HepG2 (cell line): Measurements from ENCODE around the gene ATG16L1. TPM values are rescaled to one million over a fixed set of nuclear protein-coding genes. Genes with fewer than 3 reads are reported as not detected.

Experiments
- ATAC-seq: fragments of 200-7000 bp; cut with Tn5 transposase; 3 replicates; pipeline ENCODE4 v1.9.1; 2020; ENCODE audit warnings: mild to moderate bottlenecking, moderate library complexity
- BruUV-seq: library from RNA; stranded (reverse); fragments of 400-500 nt; replicated peaks from 2 replicates; lab custom pipeline; 2021; lab: Mats Ljungman, UMichigan
- CTCF ChIA-PET: fragments of 300-600 bp; formaldehyde crosslinking; extraction: SDS; loops from one replicate; lab custom pipeline; 2021; ENCODE audit warnings: low total read pairs, inconsistent platforms, low intra/inter-chr PET ratio; lab: Yijun Ruan, JAX
- POLR2A ChIA-PET: fragments of 350-600 bp; sonication (Branson Sonifier 250); formaldehyde crosslinking; loops from one replicate; lab custom pipeline; 2020; ENCODE audit warnings: antibody characterized with exemption, inconsistent platforms; lab: Yijun Ruan, JAX
- DNase-seq: peaks from one replicate; pipeline ENCODE4 v3.0.0-alpha.2; 2015; ENCODE audit warnings: low spot score
- FAIRE-seq: peaks from 3 replicates; lab custom pipeline; 2011; peaks lifted over from hg19 to GRCh38; lab: Jason Lieb, UNC
- H2AFZ ChIP-seq: one replicate; pipeline ENCODE4 v1.6.1; 2011; ENCODE audit warnings: low read length, inconsistent platforms
- H3K27ac ChIP-seq: fragments of 300-600 bp; 3 replicates; pipeline ENCODE4 v1.8.0; 2011; ENCODE audit warnings: mixed run types, mild to moderate bottlenecking, mixed read lengths, low read length, inconsistent platforms; ENCODE audit not compliant: insufficient read depth; ENCODE audit errors: extremely low read length
- H3K27me3 ChIP-seq, 2 experiments: fragments of 200-600 bp in 1 of 2; 2 replicates in 1 of 2; 3 replicates in 1 of 2; pipeline versions ENCODE4 v1.6.0 to v1.8.0; 2011; ENCODE audit warnings: low read length in 2 of 2, mild to moderate bottlenecking in 2 of 2, moderate library complexity in 2 of 2, inconsistent platforms in 1 of 2; ENCODE audit not compliant: insufficient read depth in 2 of 2, control insufficient read depth in 1 of 2
- H3K36me3 ChIP-seq, 2 experiments: fragments of 200-600 bp in 1 of 2; replicated peaks in 1 of 2; 2 replicates in 1 of 2; 3 replicates in 1 of 2; pipeline versions ENCODE4 v1.5.1 to v1.8.0; 2011; ENCODE audit warnings: low read length in 2 of 2, inconsistent platforms in 1 of 2; ENCODE audit not compliant: insufficient read depth in 2 of 2, control insufficient read depth in 1 of 2
- H3K4me1 ChIP-seq: 2 replicates; pipeline ENCODE4 v1.5.1; 2012; ENCODE audit warnings: low read length, inconsistent platforms; ENCODE audit not compliant: insufficient read depth
- H3K4me2 ChIP-seq: 2 replicates; pipeline ENCODE4 v1.6.0; 2011; ENCODE audit warnings: low read depth, low read length, inconsistent platforms
- H3K4me3 ChIP-seq, 3 experiments: fragments of 200-600 bp in 1 of 3; sonication (generic), shearing (Covaris generic) in 1 of 3; replicated peaks in 1 of 3; 2 replicates each; pipeline ENCODE4 v1.5.1; 2011 to 2016; ENCODE audit warnings: low read length in 3 of 3, inconsistent platforms in 2 of 3, low read depth in 2 of 3, mild to moderate bottlenecking in 2 of 3, control low read depth in 1 of 3, mixed read lengths in 1 of 3; ENCODE audit not compliant: insufficient read depth in 1 of 3
- H3K79me2 ChIP-seq: one replicate; pipeline ENCODE4 v1.6.1; 2011; ENCODE audit warnings: low read length, inconsistent platforms; ENCODE audit not compliant: insufficient read depth
- H3K9ac ChIP-seq: 2 replicates; pipeline ENCODE4 v1.6.0; 2011; ENCODE audit warnings: mild to moderate bottlenecking, low read depth, low read length, inconsistent platforms; ENCODE audit not compliant: insufficient read depth
- H3K9me3 ChIP-seq: 2 replicates; pipeline ENCODE4 v1.5.1; 2012; ENCODE audit warnings: mild to moderate bottlenecking, low read length
- H4K20me1 ChIP-seq: 2 replicates; pipeline ENCODE4 v1.6.0; 2011; ENCODE audit warnings: inconsistent platforms, mild to moderate bottlenecking, low read length, moderate library complexity; ENCODE audit not compliant: insufficient read depth
- REPIN1 ChIP-seq: sonication (generic); formaldehyde crosslinking; IDR thresholded peaks from 2 replicates; pipeline ENCODE4 v1.8.0; 2022; ENCODE audit warnings: missing genetic modification reagents, low read depth, mild to moderate bottlenecking, borderline replicate concordance
- STAG1 ChIP-seq: sonication (generic); formaldehyde crosslinking; IDR thresholded peaks from 2 replicates; pipeline ENCODE4 v1.4.0; 2020; ENCODE audit warnings: missing genetic modification reagents
- ZNF501 ChIP-seq: sonication (generic); formaldehyde crosslinking; IDR thresholded peaks from 2 replicates; pipeline ENCODE4 v1.5.1; 2020; ENCODE audit warnings: mild to moderate bottlenecking, moderate library complexity, missing genetic modification reagents
- ZNF761 ChIP-seq: sonication (generic); formaldehyde crosslinking; conservative IDR thresholded peaks from 2 replicates; pipeline ENCODE4 v1.4.0; 2020; ENCODE audit warnings: mild to moderate bottlenecking, missing genetic modification reagents
- WGBS: methylation state at CpG from one replicate; pipeline ENCODE4 v1.1.6; 2017; ENCODE audit warnings: low lambda C conversion rate; 5-methylcytosine and 5-hydroxymethylcytosine counted together
- in situ Hi-C: cut with HindIII; loops from 2 replicates; pipeline ENCODE4 v1.10.0; 2017; ENCODE audit warnings: low pct_unique_long_range_greater_than_20kb; ENCODE audit not compliant: extremely low pct_ligation_motif_present
- intact Hi-C: fragments of 100-400 bp; cut with micrococcal nuclease; formaldehyde crosslinking; loops from one replicate; pipeline ENCODE4 v1.10.0; 2022; ENCODE audit not compliant: unreplicated experiment
- polyA plus RNA-seq, 8 experiments: library from polyadenylated mRNA; depleted of rRNA in 3 of 8; stranded (reverse) in 7 of 8; unstranded in 1 of 8; fragments of >200 nt; fragmentation: Illumina TruSeq in 4 of 8; extraction: Trizol in 4 of 8; gene quantifications; 2 replicates each; pipeline versions ENCODE4 v1.2.1 to v1.2.3, GENCODE V29; 2011 to 2016; ENCODE audit warnings: low read depth in 4 of 8, missing spikeins in 1 of 8, mixed read lengths in 1 of 8; ENCODE audit not compliant: insufficient read depth in 1 of 8
- total RNA-seq, 5 experiments: library from RNA; depleted of rRNA; stranded (reverse); fragments of >200 nt; fragmentation: Illumina TruSeq; extraction: Trizol; gene quantifications; 2 replicates each; pipeline ENCODE4 v1.2.3, GENCODE V29; 2016; ENCODE audit warnings: low read depth in 1 of 5
- TF ChIP-seq, protein P1 (sequence below): sonication (generic); formaldehyde crosslinking; IDR thresholded peaks from 2 replicates; pipeline ENCODE4 v1.5.0; 2020; ENCODE audit warnings: mild to moderate bottlenecking, missing genetic modification reagents, moderate library complexity

ATG16L1 gene
- total and polyA plus RNA-seq, 2 of the 13 experiments (the other 11 are each of a cell fraction or from before 2014, with no cell fraction given): 26.0 to 51.7 TPM

DNA sequence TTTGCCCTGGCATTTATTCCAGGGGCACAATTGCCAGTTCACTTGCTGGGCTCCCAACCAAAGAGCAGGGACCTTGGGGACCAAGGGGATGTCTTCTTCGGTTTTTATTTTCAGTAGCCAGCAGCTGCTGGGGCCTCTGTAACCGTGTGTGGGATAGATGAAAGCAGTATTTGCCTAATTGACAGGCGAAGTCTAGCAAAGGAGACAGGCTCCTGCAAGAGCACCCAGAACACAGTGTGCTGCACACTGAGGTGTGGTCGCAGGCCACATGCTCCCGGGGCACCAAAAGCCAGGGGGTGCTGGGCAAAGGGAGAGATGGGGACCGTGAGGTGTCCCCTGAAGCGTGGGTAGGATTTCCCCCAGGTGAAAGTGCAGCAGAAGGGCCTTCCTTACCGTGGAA is 61.4 kb downstream of the ATG16L1 start:
- no peaks in the 10 kb centered on the region for H3K9me3 ChIP-seq
- H3K4me3 ChIP-seq: no peak overlapping the region
- no peak for FAIRE-seq
- H2AFZ ChIP-seq: no peak overlapping the region
- H3K4me1 ChIP-seq: peaks cover 7% of the 10 kb centered on the region
- peaks cover 0 to 17% of the 10 kb centered on the region in 2 experiments; a peak in 1 of 5 replicates for H3K27me3 ChIP-seq
- ATAC-seq: peak; percentile 53
- in situ Hi-C loops (loop anchor here (25.0 kb wide), 1 partner anchor 524 kb away; no protein-coding TSS in a partner anchor), intact Hi-C loops (no loop called here)
- 3% methylated on average over 8 of the region's 8 CpGs for WGBS
- no peak overlapping the region for H3K27ac ChIP-seq
- no TSS peak for BruUV-seq
- H3K36me3 ChIP-seq: no peaks in the 10 kb centered on the region
- ChIA-PET CTCF (no interaction called here), POLR2A (no interaction called here)
- TF ChIP-seq ZNF761 (CRISPR knock-in tag) (no peak), ZNF501 (CRISPR knock-in tag) (no peak)
- no peak overlapping the region for H3K9ac ChIP-seq
- no peaks in the 10 kb centered on the region for H4K20me1 ChIP-seq
- DNase-seq: no peak
- peak overlapping the region; percentile 25; the same call in 1 of the 2 replicates for H3K4me2 ChIP-seq
- no peaks in the 10 kb centered on the region for H3K79me2 ChIP-seq

DNA sequence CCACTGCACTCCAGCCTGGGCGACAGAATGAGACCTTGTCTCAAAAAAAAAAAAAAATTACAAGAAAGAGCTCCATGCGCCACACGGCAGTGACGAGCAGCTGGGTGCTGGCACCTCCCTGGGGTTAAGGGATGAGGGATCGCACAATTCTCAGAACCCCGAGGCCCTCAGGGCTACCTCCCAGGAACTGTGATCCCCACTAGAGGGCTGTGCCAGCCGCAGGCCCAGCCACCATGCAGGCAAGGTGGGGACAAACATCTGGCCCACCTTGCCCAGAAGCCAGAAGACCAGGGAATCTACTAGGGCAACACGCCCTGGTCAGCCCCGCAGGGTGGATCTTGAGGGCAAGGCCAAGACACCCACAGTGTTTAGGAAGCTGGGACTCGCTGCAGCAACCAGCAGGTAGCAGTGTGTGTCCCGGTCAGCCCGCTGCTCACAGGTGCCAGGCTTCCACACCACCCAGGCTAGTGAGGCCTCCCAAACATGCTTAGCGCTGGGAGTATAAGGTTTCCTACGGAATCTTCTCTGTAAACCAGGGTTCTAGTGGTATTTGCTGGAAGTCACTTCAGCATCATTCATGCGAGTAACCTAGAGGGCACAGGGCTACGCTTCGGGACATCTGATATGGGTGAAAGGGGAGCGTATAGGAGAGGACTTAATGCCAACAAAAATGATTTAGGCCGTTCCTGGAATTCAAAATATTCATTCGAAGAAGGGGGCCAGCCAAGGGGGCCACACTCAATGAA is 62.9 kb downstream of the ATG16L1 start:
- no peak overlapping the region for H3K4me3 ChIP-seq
- BruUV-seq: no TSS peak
- TF ChIP-seq, protein P1, sequence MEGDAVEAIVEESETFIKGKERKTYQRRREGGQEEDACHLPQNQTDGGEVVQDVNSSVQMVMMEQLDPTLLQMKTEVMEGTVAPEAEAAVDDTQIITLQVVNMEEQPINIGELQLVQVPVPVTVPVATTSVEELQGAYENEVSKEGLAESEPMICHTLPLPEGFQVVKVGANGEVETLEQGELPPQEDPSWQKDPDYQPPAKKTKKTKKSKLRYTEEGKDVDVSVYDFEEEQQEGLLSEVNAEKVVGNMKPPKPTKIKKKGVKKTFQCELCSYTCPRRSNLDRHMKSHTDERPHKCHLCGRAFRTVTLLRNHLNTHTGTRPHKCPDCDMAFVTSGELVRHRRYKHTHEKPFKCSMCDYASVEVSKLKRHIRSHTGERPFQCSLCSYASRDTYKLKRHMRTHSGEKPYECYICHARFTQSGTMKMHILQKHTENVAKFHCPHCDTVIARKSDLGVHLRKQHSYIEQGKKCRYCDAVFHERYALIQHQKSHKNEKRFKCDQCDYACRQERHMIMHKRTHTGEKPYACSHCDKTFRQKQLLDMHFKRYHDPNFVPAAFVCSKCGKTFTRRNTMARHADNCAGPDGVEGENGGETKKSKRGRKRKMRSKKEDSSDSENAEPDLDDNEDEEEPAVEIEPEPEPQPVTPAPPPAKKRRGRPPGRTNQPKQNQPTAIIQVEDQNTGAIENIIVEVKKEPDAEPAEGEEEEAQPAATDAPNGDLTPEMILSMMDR: peak; percentile 17; the same call in 1 of the 2 replicates
- no peak for TF ChIP-seq REPIN1 (CRISPR knock-in tag)
- TF ChIP-seq STAG1 (CRISPR knock-in tag): peak; percentile 36
- no peak overlapping the region for H2AFZ ChIP-seq
- DNase-seq (no peak), ATAC-seq (peak; percentile 70), FAIRE-seq (no peak)
- no peaks in the 10 kb centered on the region for H4K20me1 ChIP-seq
- H3K27ac ChIP-seq: no peak overlapping the region
- 54% methylated on average over 18 of the region's 20 CpGs for WGBS
- H3K4me2 ChIP-seq: no peak overlapping the region
- intact Hi-C loops (no loop called here), in situ Hi-C loops (loop anchor here (25.0 kb wide), 1 partner anchor 523 kb away; no protein-coding TSS in a partner anchor)
- CTCF ChIA-PET: no interaction called here
- peaks cover 5% of the 10 kb centered on the region; the same call in 1 of the 2 replicates for H3K4me1 ChIP-seq
- H3K79me2 ChIP-seq: no peaks in the 10 kb centered on the region
- peaks cover 0 to 28% of the 10 kb centered on the region in 2 experiments; a peak in 4 of 5 replicates for H3K27me3 ChIP-seq
- H3K9me3 ChIP-seq: no peaks in the 10 kb centered on the region
- H3K36me3 ChIP-seq: no peaks in the 10 kb centered on the region
- no peak overlapping the region for H3K9ac ChIP-seq
- POLR2A ChIA-PET: interaction anchor here (0.6 to 0.7 kb wide), 2 partner anchors 33 to 58 kb away, joined by 3 read pairs; no protein-coding TSS in a partner anchor
